Left hindlimb (tissue), 1 donor: Measurements from ENCODE around the gene TTC7B.
A peak's percentile ranks its signal among the peaks of the same experiment; 100 is the strongest.

Source experiments
- DNase-seq: peaks from one replicate; pipeline ENCODE4 v3.0.0-alpha.2; 2018

Gene TTC7B

DNA sequence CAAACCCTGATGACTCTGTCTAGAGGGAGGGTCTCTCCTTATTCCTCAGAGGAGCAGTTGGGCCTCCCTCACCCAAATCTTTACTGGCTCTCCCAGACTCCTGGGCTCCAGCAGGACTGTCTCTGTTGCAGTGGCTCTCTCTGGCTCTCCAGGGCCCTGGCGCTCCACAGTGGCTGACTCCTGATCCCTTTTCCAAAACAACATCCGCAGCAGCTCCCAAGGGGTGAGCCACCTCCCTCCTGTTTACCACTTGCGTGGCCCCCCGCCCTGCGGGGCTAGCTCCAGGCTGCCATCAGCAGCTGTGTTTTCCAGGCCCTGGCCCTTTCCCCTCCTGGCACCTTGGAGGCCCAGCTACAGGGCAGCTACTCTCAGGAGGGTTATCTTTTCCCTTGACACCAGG is 295.9 kb downstream of the TTC7B start:
- no peak for DNase-seq

DNA sequence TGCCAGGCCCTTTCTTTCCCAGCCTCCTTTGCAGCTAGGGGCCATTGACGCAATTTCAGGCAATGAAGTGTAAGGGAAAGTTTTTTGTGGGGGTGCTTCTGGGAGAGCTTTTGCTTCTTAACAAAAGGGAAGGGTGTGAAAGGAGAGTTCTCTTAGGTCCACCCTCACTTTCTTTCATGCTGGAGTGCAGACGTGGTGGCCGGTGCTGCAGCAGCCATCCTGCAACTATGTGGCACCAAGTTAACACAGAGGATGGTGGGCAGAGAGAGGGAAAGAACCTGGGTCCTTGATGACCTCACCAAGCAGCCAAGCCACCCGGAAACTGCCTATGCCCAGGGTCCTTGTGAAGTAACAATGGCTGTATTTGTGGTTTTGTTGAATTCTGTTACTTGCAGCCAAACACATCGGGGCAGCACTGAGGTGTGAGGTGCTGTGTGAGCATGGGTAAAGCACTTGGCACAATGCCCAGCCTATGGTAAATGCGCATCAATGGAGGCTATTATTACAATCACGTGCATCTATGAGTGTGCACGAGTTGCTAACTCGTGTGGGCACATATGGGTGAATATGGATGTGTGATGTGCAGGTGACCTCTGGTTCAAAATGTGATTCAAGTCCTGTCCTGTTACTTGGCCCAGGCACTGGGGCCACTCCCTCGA is 296.8 kb downstream of the TTC7B start:
- no peak for DNase-seq

DNA sequence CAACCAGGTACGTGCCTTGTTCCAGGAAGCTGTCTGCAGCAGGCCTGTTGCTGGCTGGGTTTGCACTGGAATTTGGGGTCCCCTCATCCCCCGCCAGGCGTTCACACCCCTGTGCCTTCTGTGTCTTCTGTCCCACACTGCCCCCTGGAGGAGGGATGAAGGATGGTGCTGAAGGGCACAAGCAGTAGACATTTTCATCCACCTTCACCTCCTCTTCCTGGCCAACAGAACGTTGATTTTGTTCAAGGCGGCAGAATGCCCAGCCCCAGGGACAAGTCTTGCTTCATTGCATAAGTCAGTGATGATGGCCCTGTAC is 297.3 kb downstream of the TTC7B start:
- DNase-seq, result no peak

DNA sequence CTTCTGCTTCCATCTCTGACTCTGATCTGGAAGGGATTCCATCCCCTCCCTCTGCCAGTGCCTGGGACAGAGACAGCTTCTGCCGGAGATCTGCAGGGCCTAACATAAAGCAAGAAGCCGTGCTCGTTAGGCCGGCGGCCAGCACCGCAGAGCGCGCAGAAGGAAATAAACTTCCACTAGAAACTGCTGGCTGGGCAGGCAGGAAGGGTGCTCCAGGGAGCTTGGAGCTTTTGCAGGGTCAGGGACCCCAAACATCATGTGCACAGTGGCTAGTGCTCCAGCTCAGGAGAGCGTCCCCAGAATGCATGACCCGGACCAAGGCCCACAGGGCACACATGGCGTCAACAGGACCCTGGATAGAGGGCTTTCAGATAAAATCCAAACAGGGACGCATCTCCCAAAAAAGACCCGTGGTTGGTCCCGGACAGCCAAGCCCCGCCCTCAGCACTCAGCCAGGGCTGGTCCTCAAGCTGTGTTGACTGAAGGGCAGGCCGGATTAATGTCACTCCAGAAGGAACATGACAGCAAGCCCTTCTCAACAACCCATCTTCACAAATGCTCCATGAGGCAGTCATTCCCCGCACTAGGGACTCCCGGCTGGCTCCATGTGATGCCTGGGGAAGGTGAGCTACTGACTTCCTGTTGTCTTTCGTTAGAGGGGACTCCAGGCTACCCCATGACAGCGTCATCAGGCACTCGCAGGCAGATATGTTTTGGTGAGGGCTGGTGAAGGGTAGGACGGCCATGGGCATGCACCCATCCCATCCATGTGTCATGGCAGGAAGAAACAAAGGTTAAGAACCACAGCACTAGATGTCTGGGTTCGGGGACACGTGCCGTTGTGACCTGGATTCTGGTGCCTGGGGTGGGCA is 297.9 kb downstream of the TTC7B start:
- DNase-seq, result no peak

GRCh38 chr14:90517076-90517841 is 299.0 kb downstream of the TTC7B start:
- DNase-seq, result no peak

DNA sequence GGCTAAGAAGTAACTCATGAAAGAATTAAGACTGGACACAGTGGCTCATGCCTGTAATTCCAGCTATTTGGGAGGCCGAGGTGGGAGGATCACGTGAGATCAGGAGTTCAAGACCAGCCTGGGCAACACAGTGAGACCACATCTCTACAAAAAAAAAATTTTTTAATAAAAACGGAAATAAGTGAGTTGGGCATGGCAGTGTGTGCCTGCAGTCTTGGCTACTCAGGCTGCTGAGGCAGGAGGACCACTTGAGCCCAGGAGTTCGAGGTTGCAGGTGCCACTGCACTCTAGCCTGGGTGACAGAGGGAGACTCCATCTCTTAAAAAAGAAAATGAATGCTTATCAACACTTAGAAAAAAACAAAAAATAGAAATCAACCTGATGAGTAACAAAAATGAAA is 301.7 kb downstream of the TTC7B start:
- DNase-seq, result no peak

DNA sequence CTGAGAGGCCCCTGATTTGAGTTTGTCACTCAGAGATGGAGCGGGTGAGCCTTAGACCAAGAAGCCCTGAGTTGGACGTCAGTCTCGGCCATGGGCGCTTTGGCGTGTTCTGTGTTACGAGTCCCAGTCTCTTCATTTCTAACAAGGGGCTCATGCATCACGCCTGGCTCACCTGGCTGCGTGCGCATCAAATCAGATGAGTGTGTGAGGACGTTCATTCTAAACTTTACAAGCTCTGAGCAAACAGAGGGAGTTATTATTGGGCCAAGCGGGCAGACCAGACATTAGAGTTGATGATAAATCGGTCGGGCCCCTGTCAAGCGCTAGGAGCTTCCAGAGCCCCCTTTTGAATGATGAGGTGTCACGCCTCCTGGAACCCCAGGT is 302.2 kb downstream of the TTC7B start:
- DNase-seq, result no peak

GRCh38 chr14:90513161-90514014 is 302.8 kb downstream of the TTC7B start:
- DNase-seq, result peak; percentile 90

- peak; percentile 31 for DNase-seq
These were observed 303.8 kb downstream of the TTC7B start for GRCh38 chr14:90512329-90512991.

GRCh38 chr14:90511795-90512328 is 304.4 kb downstream of the TTC7B start:
- no peak for DNase-seq

DNA sequence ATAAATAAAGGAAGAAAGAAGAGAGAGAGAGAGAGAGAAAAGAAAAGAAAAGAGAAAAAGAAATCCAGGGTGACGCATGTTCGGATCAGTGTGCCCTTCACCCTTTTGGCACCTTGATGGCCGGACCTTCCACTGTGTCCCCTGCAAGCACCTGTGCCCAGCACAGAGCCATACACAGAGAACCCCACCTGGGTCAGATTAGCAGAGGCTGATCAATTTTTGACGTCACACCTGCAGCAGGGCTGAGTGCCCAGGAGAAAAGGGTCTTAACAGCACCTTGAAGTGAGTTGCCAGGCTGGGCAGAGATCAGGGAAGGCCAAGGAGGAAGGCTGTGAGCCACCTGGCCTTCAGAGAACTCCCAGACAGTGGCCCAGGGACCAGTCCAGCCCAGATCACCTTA is 305.0 kb downstream of the TTC7B start:
- no peak for DNase-seq

DNA sequence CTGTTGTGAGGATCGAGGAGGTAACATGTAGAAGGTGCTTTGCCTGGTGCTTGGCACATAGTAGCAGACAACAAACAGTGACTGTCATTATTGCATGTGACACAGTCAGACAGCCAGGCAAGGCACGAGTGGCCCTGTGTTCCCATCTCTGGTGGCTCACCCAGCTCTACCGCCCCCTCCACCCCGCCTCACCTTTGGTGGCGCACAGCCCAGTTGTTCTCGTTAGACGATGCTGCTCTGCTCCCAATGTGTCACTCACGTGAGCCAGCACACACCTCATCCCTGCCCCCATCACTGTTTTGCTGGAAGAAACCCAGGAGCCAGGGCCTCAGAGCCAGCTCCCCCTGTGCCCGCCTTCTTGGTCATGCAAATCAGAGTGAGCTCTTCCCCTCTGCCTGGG is 306.1 kb downstream of the TTC7B start:
- no peak for DNase-seq

- DNase-seq, result no peak
These were observed 306.8 kb downstream of the TTC7B start for GRCh38 chr14:90509403-90509802.

- DNase-seq, result no peak
These were observed 307.5 kb downstream of the TTC7B start for GRCh38 chr14:90508536-90509254.

GRCh38 chr14:90508036-90508435 is 308.2 kb downstream of the TTC7B start:
- DNase-seq, result no peak

DNA sequence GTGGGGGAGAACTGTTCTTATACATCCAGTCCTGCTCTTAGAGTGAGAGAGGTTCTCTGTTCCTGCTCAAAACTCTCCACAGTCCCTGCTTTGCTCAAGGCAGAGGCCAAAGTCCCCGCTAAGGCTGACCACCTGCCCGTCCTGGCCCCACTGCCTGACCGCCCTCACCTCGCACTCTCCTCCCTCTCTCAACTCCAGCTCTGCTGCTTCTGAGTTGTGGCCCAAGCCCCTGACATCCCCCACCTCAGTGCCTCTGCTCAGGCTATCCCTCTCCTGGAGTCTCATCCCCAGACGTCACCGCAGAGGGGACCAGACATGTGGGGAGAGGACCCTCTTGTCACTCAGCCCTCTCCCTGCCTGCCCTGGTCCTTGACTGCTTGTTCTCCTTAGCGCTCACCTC is 308.8 kb downstream of the TTC7B start:
- no peak for DNase-seq

DNA sequence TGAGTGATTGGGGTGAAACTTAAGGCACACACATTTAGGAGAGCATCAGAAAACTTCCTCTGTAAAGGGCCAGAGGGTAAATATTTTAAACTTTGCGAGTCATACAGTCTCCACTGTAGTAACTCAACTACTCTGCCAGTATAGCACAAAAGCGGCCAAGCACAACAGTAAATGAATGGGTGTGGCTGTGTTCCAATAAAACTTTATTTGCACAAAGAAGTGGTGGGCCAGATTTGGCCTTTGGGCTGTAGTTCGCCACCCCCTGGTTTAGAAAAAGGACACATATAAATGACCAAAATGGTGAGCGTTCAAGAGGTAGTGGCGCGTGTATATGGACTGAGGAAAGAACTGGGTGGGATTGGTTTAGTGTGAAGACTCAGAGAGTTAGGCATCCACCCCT is 309.5 kb downstream of the TTC7B start:
- DNase-seq, result no peak

DNA sequence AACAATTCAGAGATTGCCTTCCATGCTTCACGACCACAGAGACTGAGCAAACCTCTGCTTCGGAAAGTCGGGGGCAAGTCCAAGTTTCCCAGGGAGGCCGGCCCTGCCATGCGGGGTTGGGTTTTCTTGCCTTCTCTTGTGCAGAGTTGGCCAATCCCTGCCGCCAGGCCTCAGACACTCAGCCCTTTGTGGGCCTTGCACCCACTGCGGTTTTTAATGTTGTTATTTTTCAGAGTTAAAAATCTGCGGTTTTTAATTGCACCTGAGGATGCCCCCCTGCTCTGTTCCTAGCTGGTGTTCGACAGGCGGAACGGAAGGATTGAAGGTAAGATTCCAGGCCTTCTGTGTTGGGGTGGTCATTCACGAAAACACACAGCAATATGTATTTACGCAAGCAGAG is 310.7 kb downstream of the TTC7B start:
- no peak for DNase-seq

GRCh38 chr14:90504643-90505042 is 311.6 kb downstream of the TTC7B start:
- no peak for DNase-seq

GRCh38 chr14:90503582-90503981 is 312.6 kb downstream of the TTC7B start:
- no peak for DNase-seq

DNA sequence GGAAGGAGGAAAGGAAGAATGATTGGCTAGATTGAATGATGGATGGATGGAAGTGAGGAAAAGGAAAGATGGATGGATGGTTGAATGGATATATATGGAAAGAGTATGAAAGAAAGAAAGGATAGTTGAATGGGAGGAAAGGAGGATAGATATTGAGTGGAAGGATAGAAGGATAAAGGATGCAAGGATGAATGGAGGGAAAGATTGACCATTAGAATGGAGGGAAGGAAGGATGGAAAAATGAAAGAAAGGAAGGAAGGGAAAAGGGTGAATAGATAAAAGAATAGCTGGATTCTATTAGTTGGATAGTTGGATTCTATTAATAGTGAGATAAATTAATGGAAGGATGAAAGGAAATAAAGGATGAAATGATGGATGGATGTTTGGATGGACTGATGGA is 313.5 kb downstream of the TTC7B start:
- no peak for DNase-seq
